HG02840 (cell line): Measurements from ENCODE around the gene MFSD2B.
"Not testable (repeated sequence)": the region's sequence is repeated elsewhere in the genome, so short reads cannot be mapped to it uniquely, and the experiment has no call there.

ENCODE experiments used
- ATAC-seq: cut with Tn5 transposase; IDR thresholded peaks from one replicate; pipeline ENCODE4 v1.9.1; 2021; ENCODE audit warnings: mild to moderate bottlenecking, moderate library complexity, moderate number of reproducible peaks; ENCODE audit not compliant: unreplicated experiment, low FRiP score

Gene MFSD2B

DNA sequence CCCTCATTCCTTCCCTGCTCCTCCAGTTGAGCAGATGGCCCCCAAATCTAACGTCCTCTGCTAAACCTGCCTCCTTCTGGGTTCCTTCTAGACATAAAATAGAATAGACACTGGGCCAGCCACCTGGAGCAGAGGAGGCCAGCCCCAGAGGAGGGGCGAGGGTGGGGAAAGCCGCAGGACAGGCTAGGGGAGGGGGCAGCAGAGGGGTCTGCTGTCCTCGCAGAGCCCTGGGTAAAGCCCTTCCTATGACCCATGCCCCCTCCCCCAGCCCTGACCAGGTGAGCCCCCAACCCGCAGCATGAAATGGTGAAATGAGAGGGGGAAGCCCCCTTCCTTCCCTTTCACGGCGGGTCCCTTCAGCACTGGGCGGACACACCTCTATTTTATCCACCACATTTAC, 7.8 kb downstream of the MFSD2B start:
- no peak for ATAC-seq

DNA sequence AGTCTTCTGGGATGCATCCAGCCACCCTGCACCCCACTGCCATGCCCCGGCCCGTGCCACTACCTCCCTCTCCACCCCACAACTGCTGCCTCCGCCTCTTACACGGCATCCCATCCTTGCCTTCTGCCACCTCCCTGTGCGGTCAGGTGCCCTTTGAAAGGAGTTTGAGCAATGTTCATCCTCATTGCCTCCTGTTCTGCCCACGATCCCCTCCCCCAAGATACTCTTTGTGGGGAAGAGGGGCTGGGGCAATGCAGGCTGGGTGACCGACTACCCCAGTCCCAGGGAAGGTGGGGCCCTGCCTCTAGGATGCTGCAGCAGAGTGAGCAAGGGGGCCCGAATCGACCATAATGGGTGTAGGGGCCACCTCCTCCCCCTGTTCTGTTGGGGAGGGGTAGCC, 8.4 kb downstream of the MFSD2B start:
- ATAC-seq: no peak

DNA sequence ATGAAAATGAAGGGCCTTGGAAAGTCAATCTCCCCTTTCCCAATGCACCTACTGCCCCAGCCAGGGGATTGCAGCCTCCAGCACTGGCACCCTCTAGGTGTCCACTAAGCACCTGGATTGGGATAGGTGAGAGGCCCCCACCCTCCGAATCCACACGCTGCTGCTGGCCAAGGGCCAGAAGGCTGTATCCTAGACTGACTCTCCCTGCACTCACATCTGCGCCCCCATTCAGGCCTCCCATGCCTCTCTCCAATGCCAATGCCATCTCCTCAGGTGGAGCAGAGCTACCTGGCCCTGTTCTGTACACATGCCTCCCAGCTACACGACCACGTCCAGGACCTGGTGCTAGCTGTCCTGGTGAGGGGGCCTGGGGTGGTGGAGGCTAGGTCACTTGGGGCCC, 9.8 kb downstream of the MFSD2B start:
- ATAC-seq: no peak

DNA sequence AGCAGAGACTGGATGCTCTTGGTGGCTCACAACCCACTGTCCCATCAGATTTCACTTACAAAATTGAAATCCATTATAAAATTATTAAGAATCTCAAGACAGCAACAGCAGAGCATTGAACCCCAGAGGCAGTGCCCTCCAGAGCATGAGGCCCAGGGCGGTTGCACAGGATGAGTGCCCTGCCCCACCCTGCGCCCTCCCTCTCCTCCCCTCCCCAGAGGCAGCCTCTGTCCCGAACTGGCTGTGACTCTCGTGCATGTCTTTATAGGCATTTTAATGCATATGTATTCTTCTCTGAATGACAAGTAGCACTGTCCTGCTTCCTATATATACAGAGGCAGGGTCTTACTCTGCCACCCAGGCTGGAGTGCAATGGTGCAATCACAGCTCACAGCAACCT, 10.4 kb downstream of the MFSD2B start:
- no peak for ATAC-seq

DNA sequence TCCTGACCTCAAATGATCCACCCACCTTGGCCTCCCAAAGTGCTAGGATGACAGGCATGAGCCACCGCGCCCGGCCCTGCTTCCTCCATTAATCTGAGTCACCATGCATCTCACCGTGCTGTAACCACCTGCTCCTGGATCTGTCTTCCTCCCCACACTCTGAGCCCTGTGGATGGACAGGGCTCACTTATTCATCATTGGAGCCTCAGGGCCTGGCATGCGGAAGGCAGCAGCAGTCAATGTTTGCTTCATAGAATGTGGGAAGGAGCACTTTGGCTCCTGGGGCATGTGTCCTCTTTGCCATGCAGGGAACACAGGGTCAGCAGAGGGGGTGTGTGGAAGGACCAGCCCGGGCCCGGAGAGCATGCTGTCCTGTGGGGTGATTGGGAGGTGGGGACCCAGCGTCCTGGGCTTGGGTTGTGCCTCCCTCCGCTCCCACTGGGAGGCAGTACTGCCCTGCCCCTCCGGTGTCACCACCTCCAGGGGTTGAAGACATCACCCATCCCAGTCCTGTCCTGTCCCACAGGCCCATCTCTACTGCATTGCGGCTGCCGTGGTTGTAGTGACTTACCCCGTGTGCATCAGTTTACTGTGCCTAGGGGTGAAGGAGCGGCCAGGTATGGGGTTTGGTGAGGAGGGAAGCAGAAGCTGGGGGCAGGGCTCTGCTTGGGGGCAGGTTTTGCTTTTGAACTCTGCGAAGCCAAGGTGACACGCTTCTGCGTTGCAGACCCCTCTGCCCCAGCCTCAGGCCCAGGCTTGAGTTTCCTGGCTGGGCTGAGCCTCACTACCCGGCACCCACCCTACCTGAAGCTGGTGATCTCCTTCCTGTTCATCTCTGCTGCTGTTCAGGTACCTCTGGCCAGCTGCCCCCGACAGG, 11.5 kb downstream of the MFSD2B start:
- ATAC-seq: no peak

DNA sequence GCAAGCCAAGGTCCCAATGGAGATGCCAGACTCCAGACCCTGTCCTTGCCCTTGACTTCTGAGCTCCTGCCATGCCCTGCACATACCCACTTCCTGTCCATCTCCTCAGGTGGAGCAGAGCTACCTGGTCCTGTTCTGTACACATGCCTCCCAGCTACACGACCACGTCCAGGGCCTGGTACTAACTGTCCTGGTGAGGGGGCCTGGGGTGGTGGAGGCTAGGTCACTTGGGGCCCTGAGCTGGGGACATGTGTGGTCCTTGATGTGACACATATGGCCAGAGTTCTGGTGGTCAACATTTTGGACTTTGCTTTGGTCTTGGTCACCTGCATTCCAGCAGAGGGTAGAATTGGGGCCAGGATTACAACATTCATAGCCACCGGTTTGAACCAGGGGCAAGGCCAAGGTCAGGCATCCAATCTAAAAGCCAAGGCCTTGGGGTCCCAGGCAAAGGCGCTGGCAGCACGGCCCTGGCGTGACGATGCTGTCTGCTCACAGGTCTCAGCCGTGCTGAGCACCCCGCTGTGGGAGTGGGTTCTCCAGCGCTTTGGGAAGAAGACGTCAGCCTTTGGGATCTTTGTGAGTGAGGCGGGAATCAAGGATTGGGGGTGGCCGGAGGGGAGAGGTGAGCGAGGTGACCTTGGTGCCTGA, 12.6 kb downstream of the MFSD2B start:
- no peak for ATAC-seq

DNA sequence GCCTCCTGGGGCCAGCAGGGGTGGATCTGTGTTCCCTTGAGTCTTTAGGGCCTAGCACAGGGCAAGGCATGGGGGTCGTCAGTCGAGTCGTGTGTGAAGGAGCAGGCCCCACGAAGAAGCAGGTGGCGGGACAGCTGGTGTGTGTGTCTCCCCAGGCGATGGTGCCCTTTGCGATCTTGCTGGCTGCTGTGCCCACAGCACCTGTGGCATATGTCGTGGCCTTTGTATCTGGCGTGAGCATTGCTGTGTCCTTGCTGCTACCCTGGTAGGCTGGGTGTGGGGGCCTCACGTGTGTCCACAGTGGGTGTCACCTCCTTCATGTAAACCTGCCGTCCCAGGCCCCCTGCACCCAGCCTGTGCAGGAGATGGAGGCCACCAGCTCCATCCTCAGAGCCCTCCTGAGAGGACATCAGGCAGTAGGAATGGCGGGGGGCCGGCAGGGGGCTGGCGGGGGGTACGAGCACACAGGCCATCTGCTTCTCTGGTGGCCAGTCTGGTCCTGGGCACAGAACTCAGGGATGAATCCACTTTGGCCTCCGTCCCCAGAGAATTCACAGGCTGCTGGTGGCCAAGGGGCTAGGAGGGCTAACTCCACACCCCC, 13.2 kb downstream of the MFSD2B start:
- no peak for ATAC-seq

DNA sequence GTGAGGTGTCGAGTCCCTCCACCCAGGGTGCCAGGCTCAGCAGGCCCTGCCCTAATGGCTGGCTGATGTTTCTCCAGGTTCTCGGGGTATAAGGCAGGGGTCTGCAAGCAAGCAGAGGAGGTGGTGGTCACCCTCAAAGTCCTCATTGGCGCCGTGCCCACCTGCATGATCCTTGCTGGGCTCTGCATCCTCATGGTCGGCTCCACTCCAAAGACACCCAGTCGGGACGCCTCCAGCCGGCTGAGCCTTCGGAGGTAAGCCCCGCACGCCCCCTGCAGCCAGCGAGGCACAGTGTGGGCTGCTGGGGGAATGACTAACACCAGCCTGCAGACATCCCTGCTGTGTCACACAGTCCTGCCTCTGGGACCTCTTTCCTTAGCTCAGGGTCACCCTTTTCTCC, 14.1 kb downstream of the MFSD2B start:
- no peak for ATAC-seq

DNA sequence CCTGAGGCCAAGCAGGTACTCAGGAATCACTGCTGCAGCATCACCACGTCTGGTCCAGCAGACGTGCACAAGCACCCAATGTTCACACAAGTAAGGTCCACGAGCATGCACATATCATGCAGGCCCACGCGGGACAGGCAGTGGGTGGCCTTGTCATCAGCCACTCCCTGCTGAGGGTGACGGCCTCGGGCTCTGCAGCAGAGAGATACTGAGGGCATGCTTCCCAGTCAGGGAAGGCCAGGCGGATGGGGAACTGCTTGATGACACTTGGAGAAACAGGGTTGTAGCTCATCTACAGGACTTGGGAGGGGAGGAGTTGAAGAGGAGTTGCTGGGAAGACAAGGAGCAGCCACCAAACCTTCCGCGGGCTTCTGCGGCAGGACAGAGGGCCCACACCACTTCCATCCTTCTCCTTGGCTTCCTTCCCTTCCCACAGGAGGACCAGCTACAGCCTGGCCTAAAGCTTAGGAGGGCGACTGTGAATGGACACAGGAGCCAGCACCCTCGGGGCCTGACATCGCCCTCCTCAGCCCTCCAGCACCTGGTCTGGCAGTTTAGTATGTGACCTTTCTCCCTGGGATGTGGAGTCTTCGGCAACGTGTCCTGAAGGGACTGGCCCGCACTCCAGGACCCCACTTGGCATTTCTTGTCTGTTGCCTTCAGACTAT, 15.2 kb downstream of the MFSD2B start:
- no peak for ATAC-seq

DNA sequence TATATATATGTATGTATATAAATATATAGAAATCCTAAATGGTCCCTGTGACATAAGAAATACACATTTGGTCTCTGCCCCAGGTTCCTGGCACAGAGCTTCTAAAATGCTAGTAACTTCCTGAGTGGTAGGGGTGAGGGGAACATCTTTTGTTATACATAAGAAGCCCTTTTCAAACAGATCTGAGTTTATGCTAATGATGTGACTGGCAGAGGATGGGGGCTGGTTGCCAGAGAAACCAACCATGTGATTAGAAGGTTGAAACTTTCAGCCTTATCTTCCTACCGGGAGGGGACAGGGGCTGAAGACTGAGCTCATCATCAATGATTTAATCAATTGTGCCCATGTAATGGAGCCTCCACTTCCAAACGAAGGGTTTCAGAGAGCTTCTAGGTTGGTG, 16.3 kb downstream of the MFSD2B start:
- no peak for ATAC-seq

DNA sequence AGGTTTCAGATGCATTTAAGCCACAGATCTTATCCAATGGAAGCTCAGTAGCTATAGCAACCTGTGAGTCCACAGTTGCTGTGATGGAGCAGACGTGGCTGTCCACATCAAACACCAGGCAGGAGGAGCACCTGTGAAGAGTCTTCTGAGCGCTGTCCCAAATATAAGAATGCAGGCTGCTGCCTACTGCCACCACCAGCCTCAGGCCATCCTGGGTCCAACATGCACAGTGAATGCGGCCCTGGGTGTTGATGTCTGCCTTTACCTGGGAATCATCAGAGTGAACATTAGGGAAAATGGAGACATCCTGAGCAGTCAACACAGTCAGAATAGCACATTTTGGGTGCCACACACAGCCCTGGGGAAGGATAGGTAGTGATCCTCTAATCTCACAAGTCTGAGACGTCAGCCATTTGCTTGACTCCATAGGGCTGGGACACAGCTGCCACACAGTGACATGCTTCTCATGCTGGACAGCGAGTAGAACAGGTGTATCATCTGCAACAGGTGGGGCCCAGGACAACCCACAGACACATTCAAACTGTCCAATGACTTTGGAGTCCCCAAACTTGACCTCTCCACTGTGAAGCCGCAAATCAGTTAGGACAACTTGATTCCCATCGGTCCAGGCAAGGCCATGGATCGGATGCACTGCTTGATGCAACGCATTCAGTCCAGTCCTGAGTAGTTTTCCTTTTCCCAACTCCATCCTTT, 29.1 kb downstream of the MFSD2B start:
- no peak for ATAC-seq

DNA sequence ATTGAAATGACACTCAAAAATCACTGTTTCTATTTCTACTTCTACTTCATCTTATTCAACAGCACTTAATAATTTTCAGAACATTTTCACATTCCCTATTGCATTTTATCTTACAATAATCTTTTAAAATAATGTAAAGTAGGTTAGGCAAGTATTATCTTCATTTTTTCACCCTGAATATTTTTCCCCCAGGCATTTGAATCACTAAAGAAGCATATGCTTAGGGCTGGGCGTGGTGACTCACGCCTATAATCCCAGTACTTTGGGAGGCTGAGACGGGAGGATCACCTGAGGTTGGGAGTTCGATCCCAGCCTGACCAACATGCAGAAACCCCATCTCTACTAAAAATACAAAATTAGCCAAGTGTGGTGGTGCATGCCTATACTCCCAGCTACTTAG, 30.6 kb downstream of the MFSD2B start:
- ATAC-seq: no peak

DNA sequence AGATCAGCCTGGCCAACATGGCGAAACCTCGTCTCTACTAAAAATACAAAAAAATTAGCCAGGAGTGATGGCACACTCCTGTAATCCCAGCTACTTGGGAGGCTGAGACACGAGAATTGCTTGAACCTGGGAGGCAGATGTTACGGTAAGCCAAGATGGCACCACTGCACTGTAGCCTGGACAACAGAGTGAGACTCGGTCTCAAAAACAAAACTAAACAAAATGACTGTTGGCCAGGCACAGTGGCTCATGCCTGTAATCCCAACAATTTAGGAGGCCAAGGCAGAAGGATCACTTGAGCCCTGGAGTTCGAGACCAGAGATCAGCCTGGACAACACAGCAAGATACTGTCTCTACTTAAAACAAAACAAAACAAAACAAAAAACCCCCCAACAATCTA, 33.2 kb downstream of the MFSD2B start:
- not testable (repeated sequence) for ATAC-seq

DNA sequence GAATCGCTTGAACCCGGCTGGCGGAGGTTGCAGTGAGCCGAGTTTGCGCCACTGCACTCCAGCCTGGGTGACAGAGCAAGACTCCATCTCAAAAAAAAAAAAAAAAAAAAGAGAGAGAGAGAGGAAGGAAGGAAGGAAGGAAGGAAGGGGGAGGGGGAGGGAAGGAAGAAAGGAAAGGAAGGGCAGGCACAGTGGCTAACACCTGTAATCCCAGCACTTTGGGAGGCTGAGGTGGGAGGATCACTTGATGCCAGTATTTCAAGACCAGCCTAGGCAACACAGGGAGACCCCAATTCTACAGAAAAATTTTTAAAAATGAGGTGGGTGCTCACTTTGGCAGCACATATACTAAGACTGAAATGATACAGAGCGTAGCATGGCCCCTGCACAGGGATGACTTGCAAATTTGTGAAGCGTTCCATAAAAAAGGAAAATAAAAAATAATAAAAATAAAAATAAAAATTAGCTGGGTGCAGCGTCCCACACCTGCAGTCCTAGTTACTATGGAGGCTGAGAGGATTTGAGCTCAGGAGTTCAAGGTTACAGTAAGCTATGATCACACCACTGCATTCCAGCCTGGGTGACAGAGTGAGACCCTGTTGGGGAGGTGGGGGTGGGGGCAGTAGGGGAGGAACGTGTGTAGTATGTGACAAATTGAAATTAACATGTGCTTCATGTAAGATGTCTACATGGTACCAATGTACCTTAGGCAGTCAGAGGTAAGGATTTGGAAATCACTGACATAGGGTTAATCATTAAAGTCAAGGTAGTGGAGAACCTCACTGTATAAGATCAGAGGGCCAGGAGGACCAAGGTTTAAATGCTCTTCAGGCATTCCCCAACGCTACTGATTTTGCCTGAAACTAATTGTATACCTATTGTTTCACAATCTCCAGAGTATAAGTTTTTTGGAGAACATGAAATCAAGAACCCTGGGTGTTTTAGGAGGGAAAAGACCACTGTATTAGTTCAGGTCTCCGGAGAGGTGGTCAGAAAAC, 35.9 kb downstream of the MFSD2B start:
- ATAC-seq: no peak

DNA sequence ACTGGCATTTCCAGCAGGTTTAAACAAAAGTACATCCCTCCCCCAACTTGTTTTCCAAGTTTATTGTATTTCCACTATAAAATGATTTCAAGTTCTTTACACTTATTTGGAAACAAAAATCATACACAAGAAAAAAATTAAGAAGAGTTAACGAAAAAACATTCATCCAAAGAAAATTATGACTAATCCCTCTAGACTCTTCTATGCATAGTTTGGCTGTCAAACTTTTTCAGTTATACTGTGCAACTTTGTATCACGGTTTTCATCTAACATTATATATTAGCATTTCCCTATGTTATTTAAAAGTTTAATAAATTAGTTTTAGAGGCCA, 36.7 kb downstream of the MFSD2B start:
- no peak for ATAC-seq

DNA sequence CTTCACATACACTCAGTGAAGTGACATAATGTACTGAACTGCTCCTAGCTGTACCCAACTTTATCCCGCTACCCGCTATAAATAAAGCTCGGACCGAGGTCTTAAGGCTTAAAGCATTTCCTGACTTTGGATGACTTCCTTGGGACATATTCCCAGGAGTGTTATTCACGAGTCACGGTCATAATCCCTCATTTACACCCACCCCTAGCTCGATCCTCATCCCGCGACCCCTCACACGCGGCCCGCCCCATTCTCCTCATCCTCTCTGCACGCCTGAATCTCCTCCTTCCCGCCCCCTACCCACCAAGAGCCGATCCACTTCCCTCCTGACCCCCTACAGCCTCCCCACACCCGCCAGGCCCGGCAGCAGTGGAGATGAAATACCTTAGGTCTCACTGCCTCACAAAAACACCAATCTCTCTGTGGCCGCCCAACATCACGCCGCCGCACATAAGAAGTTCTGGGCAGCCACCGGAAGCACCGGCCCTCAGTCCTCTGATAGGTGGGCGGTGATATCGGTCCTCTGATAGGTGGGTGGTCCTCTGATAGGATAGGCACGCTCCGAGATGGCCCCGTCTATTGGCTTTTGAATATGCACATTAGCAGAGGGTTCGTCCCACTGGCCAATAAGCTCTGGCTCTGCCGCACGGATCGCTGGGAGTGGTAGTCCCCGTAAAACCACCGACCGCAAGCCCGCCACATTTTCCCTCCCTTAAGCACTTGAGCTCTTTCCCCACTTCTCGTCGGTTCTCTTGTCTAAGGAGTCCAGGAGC, 37.2 kb downstream of the MFSD2B start, which contains the start of gene WDCP:
TSS of gene WDCP (minus strand) at position 462 of the 773 bp plus-strand sequence. CDS start 7,897 bp downstream, outside the sequence.
- ATAC-seq: peak; percentile 99

DNA sequence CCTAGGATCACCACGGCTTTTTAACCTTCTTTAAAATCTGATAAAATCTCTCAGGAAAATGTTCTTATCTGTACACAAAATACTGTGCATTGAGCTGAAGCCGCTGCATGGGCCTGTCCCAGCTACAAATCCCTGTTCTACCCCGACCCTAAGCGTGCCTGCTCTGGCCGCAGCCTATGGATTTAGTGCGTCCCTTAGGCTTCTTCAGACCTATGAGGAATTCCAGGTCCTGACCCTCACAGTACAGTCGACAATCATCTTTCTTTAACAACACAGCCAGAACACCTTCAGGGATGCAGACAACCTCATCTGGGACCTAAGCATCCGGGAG, 37.8 kb downstream of the MFSD2B start:
- ATAC-seq: no peak

DNA sequence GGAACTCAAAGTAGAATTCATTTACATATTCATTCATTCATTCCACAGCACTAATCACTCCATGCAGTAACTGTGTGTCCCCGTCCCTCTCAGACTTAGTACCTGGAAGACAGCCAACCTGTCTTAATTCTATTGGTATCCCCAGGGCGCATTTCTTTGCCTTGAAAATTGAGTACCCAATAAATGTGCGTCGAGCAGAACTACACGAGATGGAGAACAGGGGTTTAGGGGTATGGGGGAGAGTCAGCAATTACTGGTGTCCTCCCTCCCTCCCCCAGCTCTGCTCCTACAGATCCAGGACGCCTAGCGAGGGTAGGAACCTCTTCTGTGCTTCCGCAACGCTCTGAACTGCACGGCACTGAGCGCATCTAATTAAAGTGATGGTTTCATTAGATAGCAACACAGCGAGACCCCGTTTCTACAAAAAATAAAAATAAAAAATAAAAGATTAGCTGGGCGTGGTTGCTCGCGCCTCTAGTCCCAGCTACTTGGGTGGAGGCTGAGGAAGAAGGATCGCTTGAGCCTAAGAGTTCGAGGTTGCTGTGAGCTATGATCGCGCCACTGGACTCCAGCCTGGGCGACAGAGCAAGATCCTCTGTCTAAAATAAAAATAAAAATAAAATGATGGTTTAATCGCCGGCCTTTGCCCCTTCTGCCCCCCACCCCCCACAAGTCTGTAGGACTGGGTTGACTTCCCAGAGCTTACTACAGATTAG, 39.0 kb downstream of the MFSD2B start:
- ATAC-seq: no peak
